HG03520 (cell line): Measurements from ENCODE around the gene BCAS2.
"Not testable (repeated sequence)": the region's sequence is repeated elsewhere in the genome, so short reads cannot be mapped to it uniquely, and the experiment has no call there.

Source experiments
- ATAC-seq: cut with Tn5 transposase; IDR thresholded peaks from one replicate; pipeline ENCODE4 v1.9.1; 2021; ENCODE audit warnings: mild to moderate bottlenecking, moderate library complexity; ENCODE audit not compliant: unreplicated experiment

The BCAS2 gene

GRCh38 chr1:114581335-114582287 is at the start of gene BCAS2:
BCAS2 (minus strand) TSS chr1:114581615; CDS start chr1:114581591, 24 bp downstream.
- ATAC-seq = peak; percentile 96

DNA sequence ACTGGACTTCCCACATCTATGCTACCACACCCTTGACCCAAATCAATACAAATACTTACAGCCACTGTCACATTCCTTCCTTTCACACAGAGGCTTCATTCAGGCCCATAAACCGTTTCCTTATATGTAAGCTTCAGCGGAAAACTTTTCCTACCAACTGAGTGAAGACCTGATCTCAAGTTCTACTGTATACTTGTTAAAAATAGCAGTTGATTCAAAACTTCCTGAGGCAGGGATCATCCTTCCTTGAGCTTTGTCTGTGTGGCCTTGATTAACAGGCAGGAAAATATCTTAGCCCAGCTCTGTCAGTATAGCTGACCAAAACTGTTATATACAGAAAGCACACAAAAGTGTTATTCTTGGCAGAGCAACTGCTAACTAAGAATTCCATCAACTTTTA is 45.7 kb upstream of the BCAS2 start:
- ATAC-seq = no peak

- ATAC-seq = no peak
These were observed 41.9 kb upstream of the BCAS2 start for GRCh38 chr1:114623364-114623763.

GRCh38 chr1:114620419-114620818 is 39.0 kb upstream of the BCAS2 start:
- ATAC-seq = no peak

- no peak for ATAC-seq
These were observed 37.2 kb upstream of the BCAS2 start for GRCh38 chr1:114618606-114619005.

DNA sequence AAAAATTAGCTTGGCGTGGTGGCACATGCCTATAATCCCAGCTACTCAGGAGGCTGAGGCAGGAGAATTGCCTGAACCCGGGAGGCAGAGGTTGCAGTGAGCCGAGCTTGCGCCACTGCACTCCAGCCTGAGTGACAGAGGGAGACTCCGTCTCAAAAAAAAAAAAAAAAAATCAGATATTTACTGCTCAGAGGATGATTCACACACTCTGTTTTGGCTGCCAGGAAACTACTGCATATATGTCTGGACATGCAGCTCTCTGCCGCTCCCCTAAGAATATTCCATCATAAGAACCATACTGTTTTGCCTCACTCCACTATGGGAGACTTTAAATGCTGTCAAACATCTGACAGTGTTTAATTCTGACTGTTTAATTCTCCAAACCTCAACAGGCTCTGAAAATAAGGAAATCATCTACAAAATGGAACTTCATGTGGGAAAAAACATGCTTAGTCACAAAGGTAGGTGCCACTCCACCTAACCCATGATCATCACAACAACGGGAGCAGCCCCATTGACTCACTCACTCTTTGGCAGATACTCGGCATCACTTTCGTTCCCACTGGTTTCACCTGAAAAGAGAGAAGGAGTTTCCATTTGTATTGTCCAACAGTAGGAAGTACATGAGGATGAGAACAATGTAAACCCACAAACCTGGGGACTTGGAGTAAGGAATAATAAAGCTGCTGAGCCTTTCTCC is 29.3 kb upstream of the BCAS2 start:
- no peak for ATAC-seq

GRCh38 chr1:114609826-114610225 is 28.4 kb upstream of the BCAS2 start:
- no peak for ATAC-seq

GRCh38 chr1:114609026-114609425 is 27.6 kb upstream of the BCAS2 start:
- ATAC-seq = no peak

- ATAC-seq = no peak
These were observed 25.8 kb upstream of the BCAS2 start for GRCh38 chr1:114607223-114607622.

GRCh38 chr1:114597949-114598348 is 16.5 kb upstream of the BCAS2 start:
- ATAC-seq = no peak

GRCh38 chr1:114595602-114596001 is 14.2 kb upstream of the BCAS2 start:
- ATAC-seq = no peak

- no peak for ATAC-seq
These were observed 12.6 kb upstream of the BCAS2 start for GRCh38 chr1:114594046-114594445.

- ATAC-seq = no peak
These were observed 7.7 kb upstream of the BCAS2 start for GRCh38 chr1:114589122-114589521.

- no peak for ATAC-seq
These were observed 6.8 kb upstream of the BCAS2 start for GRCh38 chr1:114588196-114588689.

- ATAC-seq = no peak
These were observed 6.0 kb upstream of the BCAS2 start for GRCh38 chr1:114587203-114587991.

- no peak for ATAC-seq
These were observed 5.2 kb upstream of the BCAS2 start for GRCh38 chr1:114586513-114587047.

GRCh38 chr1:114585231-114585630 is 3.8 kb upstream of the BCAS2 start:
- ATAC-seq = no peak

- ATAC-seq = no peak
These were observed 7.0 kb downstream of the BCAS2 start for GRCh38 chr1:114574365-114574764.

DNA sequence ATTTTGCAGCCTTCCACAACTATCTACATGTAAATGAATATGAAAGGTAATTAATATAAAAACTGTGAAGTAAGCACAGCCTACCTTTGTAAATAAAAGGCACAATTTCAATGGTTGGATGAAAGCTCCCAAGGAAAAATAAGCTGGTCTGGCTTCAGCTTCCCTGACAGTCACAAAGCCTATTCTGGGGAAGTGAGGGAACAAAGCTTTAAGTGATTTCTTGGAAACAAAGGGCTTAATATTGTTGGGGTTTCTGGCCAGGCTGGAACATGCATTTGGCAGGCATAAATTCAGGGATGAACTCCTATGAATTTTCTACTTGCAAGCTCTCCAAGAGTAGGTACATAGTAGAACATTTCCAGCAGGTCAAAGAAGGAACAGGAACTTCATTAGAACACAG is 17.3 kb downstream of the BCAS2 start:
- no peak for ATAC-seq

- ATAC-seq = not testable (repeated sequence)
These were observed 18.4 kb downstream of the BCAS2 start for GRCh38 chr1:114562978-114563510.
